Left ventricle myocardium superior (tissue), 1 donor: ENCODE results near the gene SOX30. TPM values are rescaled to one million over a fixed set of nuclear protein-coding genes. Genes with fewer than 3 reads are reported as not detected.
"Not testable (repeated sequence)": the region's sequence is repeated elsewhere in the genome, so short reads cannot be mapped to it uniquely, and the experiment has no call there.

ENCODE experiments used
- ATAC-seq: fragments of 200-7000 bp; cut with Tn5 transposase; one replicate; pipeline ENCODE4 v1.9.1; 2020; ENCODE audit warnings: mild to moderate bottlenecking, moderate library complexity
- DNase-seq: peaks from one replicate; pipeline ENCODE4 v3.0.0-alpha.2; 2020
- intact Hi-C: fragments of 100-400 bp; cut with micrococcal nuclease; formaldehyde crosslinking; loops from one replicate; pipeline ENCODE4 v1.11.0; 2022
- long read RNA-seq: library from polyadenylated mRNA; unstranded; transcript quantifications from one replicate; pipeline ENCODE4 v2.0.0, GENCODE V29; 2021
- total RNA-seq: library from RNA; stranded (reverse); fragmentation: NEBNext Ultra II Directional; extraction: Animal tissue kit (Norgen Biotek cat#: 25700); gene quantifications from one replicate; pipeline ENCODE4 v1.2.1, GENCODE V29; 2021
- donor health status: DM: no; HTN: yes; CAD: no; lungs with severe emphysema.

SOX30 gene
- not detected for total RNA-seq
- long read RNA-seq = 0 reads

DNA sequence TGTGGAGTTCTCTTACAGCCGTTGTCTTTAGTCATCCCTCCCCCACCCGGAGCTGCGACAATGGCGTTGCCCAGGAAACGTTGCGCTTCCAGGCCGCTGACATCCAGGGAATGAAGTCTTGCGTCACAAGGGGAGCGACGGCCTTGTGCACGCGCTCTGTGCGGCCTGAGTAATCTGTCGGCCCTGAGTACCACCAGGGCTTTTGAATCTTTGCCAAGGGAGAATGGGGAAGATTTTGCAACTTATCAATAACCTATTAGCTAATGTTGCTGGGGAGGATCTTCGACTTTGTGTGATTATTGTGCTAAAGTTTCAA lies at the start of gene SOX30:
TSS of gene SOX30 (minus strand) at position 62 of the 316 bp plus-strand sequence. CDS start 360 bp downstream, outside the sequence.
- no peak for ATAC-seq
- intact Hi-C loops = no loop called here
- no peak for DNase-seq

- ATAC-seq, intact Hi-C loops, DNase-seq: not testable (repeated sequence)
Observed at GRCh38 chr5:157698674-157699073, 46.4 kb upstream of the SOX30 start.

DNA sequence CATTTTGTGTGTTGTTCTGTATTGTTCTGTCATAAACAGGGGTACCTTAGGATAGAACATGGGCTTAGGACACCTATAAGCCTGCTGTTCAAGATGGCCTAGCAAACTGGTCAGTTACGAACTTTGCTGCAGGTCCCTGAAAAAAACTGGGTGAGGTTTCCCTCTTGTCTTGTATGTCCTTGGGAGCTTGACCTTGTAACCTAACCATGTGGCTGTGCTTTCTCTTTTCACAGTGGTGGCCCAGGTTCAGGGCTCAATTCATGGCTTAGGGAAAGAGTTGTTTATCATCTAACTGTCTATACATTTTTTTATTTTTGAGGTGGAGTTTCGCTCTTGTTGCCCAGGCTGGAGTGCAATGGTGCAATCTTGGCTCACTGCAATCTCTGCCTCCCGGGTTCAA lies 43.9 kb upstream of the SOX30 start:
- intact Hi-C loops, DNase-seq, ATAC-seq: not testable (repeated sequence)

- DNase-seq, ATAC-seq, intact Hi-C loops: not testable (repeated sequence)
Observed at GRCh38 chr5:157693816-157694215, 41.6 kb upstream of the SOX30 start.

- ATAC-seq = no peak
- intact Hi-C loops = no loop called here
- no peak for DNase-seq
Observed at GRCh38 chr5:157690690-157691433, 38.6 kb upstream of the SOX30 start.

- DNase-seq (peak; percentile 33), ATAC-seq (no peak)
- intact Hi-C loops = no loop called here
Observed at GRCh38 chr5:157689942-157690689, 37.9 kb upstream of the SOX30 start.

GRCh38 chr5:157687198-157687554 lies 34.9 kb upstream of the SOX30 start:
- intact Hi-C loops = no loop called here
- DNase-seq (no peak), ATAC-seq (no peak)

GRCh38 chr5:157686276-157687197 lies 34.3 kb upstream of the SOX30 start:
- DNase-seq, intact Hi-C loops: not testable (repeated sequence)
- peak; percentile 83 for ATAC-seq

- no peak for DNase-seq
- intact Hi-C loops = no loop called here
- no peak for ATAC-seq
Observed at GRCh38 chr5:157682257-157682656, 30.0 kb upstream of the SOX30 start.

GRCh38 chr5:157681048-157681447 lies 28.8 kb upstream of the SOX30 start:
- intact Hi-C loops = no loop called here
- ATAC-seq = peak; percentile 13
- no peak for DNase-seq

DNA sequence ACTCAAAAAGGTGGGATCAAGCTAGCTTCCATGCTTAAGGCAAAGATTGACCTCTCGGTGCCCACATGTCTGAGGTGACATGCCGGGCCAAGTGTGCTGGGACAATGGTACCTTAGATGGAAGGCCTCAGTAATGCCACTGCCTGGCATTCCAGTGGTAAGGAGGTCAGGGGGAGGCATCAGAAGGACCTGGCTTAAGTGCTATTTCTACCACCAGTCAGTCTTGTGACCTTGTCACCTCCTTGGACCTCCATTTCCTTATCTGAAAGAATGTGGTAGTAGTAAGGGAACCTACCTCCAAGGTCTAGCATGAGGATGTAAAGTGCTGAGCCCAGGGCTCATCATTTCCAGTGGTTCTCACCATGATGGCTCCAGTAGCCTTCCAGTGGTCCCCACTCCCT lies 28.0 kb upstream of the SOX30 start:
- DNase-seq = no peak
- intact Hi-C loops = no loop called here
- no peak for ATAC-seq

GRCh38 chr5:157679801-157680200 lies 27.6 kb upstream of the SOX30 start:
- no peak for DNase-seq
- intact Hi-C loops = no loop called here
- ATAC-seq = no peak

DNA sequence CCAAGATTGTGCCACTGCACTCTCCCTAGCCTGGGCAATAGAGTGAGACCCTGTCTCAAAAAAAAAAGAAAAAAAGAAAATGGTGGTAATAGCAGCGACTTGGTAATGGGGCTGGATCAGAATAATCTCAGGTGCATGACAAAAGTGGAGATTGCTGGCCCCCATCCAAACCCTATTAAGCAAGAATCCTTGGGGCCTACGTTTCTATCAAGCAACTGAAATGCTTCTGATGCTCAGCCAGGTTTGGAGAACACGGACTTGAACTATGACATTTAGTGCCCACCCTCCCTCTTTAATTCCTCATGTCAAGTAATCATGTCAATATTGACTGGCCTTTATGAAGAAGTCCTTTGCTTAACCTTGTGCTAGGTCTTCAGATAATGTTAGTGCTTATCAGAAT lies 25.7 kb upstream of the SOX30 start:
- intact Hi-C loops = no loop called here
- DNase-seq = no peak
- no peak for ATAC-seq

- DNase-seq, intact Hi-C loops, ATAC-seq: not testable (repeated sequence)
Observed at GRCh38 chr5:157674351-157674750, 22.1 kb upstream of the SOX30 start.

DNA sequence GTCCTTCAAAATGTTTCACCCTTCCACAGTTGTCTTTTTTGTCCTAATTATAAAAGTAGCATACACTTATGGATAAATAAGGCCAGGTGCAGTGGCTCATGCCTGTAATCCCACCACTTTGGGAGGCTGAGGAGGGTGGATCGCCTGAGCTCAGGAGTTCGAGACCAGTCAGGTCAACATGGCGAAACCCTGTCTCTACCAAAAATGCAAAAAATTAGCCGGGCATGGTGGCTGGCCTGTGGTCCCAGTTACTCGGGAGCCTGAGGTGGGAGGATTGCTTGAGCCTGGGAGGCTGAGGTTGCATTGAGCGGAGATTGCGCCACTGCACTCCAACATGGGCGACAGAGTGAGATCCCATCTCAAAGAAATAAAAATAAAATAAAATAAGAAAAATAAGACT lies 20.7 kb upstream of the SOX30 start:
- intact Hi-C loops = no loop called here
- ATAC-seq (no peak), DNase-seq (no peak)

DNA sequence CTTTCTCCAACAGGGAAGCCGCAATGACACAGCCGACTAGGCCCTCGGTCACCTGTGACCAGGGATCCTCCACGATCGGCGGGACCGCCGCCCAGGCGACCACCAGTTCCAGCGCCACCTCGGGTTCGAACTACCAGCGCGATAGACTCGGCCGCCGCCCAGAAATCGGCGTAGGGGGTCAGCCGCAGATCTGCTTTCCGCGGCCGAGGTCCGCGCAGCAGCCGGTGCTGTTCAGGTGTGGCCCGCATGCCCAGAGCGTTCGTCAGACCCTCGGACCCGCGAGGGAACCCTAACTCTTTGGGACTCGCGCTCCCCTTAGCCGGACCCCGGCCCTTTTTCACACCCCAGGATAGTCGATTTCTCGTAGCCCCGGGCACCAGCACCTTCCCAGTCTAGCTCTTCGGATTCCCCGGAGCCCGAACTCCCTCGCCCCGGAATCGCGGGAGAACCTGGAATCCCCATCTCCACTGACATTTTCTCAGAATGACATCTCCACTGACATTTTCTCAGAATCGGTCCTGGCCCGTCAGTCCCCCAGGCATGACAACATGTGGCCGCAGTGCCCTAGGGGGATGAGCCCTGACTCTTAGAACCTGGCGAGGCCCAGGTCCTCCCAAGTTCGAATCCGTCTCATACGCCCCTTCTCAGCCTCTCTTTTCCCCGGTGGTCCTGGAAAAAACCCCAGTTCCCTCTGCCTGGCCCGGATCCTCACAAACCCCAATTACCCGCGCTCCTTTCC lies 19.5 kb upstream of the SOX30 start:
- ATAC-seq (no peak), DNase-seq (no peak)
- intact Hi-C loops = no loop called here

GRCh38 chr5:157670662-157671591 lies 18.7 kb upstream of the SOX30 start, which contains the start of gene C5orf52:
C5orf52 (plus strand) TSS chr5:157671533; CDS start chr5:157671615, 82 bp downstream.
- intact Hi-C loops = no loop called here
- DNase-seq = peak; percentile 61
- ATAC-seq = peak; percentile 75

DNA sequence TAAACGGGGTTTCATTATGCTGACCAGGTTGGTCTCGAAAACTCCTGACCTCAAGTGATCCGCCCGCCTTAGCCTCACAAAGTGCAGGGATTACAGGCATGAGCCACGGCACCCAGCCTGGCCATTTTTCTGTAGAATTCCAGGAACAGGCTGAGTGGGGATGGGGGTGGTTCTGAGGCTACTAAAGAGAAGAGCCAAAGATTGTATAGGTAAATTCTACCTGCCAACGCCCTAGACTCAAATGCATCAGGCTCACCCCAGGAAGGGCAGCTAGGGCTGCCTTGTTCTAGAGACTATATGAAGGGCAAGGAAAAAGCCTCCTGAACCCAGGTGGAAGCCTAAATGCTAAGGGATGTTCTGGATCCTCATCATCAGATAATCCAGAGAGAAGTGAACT lies 17.5 kb upstream of the SOX30 start:
- ATAC-seq = no peak
- no peak for DNase-seq
- intact Hi-C loops = no loop called here
